HG03060 (cell line): ENCODE data around the gene TNFRSF11A.

Experiments used
- ATAC-seq: cut with Tn5 transposase; IDR thresholded peaks from one replicate; pipeline ENCODE4 v1.9.1; 2021; ENCODE audit warnings: low read depth, moderate number of reproducible peaks; ENCODE audit not compliant: unreplicated experiment

Gene TNFRSF11A

DNA sequence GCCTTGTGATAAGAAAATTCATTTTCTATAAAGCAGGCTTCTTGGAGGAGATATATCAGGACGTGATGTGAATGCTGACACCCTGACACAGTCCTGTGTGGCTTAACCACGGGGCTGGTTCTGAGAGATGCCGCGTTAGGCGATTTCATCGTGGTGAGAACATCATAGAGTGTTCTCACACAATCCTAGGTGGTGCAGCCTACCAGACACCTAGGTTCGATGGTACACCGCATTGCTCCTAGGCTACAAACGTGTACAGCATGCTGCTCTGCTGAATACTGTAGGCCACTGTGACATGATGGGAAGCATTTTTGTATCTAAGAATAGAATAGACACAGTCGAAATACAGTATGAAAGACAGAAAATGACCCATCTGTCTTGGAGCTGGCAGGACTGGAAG, 82.5 kb downstream of the TNFRSF11A start:
- no peak for ATAC-seq

DNA sequence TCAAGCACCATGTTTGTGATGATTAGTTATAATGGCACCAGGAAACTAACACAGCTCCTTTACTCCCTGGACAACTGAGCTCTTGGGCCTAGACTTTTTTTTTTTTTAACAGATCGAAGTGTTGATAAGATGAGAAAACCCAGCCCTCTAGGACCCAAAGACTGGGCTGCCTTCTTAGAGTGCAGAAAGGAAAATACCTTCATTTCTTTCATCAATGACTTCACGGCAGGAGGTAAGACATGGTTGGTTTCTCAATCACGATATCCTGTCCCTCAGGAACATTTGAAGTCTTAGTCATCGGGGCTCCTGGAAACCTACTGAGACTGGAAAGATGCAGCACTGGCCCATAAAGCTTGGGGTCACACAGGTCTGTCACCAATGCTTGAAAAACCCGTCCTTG, 84.7 kb downstream of the TNFRSF11A start:
- ATAC-seq = no peak

GRCh38 chr18:62412231-62412979, 87.3 kb downstream of the TNFRSF11A start:
- no peak for ATAC-seq

DNA sequence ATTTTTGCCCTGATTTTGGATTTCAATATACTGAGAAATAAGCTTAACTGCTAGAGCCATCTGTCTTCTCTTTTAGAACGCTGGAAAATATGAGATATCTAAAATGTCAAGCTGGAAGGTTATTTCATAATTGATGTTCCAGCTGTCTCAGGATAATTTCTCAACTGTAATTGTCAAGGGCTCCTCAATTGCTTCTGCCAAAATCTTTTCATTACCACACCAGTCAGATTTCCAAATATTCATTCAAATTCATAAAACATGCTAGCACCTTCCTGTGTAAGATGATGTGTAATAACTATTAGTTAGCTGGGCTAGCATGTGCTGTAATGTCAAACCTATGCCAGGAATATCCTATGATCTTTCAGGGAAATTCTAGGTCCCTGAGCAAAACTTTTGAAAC, 88.1 kb downstream of the TNFRSF11A start:
- no peak for ATAC-seq

GRCh38 chr18:62418258-62418657, 93.1 kb downstream of the TNFRSF11A start:
- no peak for ATAC-seq

DNA sequence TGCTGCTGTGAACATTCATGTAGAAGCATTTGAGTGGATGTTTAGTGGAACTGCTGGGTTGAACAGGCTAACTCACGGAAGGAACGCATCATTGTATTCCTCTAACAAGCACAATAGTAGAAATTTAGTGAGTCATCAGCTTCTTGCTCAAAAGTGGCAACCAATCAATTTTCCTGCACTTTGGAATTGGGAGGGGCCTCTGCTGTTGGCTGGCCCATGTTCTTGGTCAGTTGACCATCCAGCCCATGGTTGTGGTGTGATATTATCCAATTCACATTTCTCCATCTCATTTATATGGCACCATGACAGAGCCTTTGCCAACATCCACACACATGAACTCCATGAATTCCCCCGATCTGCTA, 95.0 kb downstream of the TNFRSF11A start:
- no peak for ATAC-seq

DNA sequence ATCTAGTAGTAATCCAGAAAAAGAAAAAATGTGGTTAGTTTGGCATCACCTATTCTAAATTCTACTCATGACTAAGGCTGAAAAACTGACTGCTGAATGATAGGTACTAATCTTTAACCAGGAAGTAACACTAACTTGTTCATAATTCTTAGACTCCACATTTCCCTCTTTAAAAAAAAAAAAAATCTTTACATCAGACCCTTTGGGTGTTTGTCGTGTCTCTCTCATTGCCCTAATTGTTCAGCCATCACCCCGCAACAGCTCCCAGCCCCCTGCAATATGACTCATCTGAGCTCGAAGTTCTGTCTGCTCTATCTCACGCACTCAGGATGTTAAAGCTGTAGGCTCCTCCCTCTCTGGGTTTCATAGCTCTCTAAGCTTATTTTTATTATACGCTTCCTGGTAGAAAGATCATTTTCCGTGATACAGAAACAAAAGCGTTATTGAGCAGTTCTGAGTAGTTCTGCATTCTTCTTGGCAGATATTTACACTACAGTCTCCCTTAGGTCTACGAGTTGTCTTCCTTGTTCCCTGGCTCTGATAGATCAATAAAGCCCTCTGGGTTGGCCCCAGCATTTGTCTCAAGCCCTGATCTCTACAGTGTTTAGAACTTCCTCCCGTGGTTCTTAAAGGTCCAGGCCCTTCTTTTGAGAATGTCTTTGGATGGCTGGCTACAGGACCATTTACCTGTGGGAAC, 95.6 kb downstream of the TNFRSF11A start:
- ATAC-seq = peak; percentile 81

DNA sequence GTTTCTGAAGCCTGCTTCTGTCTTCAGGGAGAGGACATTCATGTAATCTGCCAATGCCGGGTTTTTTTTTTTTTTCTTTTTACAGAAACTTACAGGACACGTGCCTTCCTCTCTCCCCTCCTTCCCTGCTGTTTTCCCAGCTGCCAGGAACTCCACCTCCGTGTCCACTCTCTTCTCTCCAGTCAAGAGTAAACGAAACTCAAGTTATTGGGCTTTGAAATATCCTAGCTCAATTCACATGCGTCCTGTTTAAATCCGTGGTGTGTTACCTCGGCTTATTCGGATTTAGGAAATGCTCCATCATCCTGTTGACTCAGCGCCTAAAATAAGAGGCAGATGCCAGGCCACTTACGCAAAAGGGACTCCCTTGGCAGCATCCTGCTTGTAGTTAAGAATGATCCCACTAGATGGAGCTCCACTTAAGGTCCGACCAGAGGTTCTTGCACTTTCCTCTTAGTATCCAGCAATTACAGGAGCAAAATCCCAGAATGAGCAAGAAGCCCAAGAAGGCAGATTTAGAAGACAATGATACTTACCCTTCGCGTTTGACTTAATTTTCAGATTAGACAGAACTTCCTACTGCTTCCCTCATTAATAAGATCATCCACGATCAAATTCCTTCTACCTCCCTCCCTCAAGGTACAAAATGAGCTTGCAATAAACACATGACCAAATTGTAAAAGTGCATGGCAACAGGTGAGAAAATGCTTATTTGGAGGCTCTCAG, 100.5 kb downstream of the TNFRSF11A start:
- no peak for ATAC-seq

- no peak for ATAC-seq
These were observed 101.0 kb downstream of the TNFRSF11A start for GRCh38 chr18:62426191-62426488.

DNA sequence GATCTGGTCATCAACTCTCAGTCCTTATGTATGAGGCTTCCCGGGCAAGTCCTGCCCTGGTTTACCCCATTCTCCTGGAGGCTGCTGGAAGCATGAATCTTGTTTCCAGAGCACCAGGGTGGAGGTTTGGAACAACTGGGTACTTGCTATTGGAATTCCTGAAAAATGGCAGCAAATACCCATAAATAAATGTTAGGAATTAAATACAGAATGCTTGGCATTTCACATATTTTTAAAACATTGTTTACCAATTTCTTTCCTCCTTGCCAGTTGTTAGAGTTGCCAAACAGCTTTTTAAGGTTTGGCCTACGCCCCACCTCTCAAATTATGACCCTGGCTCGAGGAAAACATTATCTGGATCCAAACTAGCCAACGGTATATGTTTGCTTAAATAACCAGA, 107.1 kb downstream of the TNFRSF11A start:
- no peak for ATAC-seq

DNA sequence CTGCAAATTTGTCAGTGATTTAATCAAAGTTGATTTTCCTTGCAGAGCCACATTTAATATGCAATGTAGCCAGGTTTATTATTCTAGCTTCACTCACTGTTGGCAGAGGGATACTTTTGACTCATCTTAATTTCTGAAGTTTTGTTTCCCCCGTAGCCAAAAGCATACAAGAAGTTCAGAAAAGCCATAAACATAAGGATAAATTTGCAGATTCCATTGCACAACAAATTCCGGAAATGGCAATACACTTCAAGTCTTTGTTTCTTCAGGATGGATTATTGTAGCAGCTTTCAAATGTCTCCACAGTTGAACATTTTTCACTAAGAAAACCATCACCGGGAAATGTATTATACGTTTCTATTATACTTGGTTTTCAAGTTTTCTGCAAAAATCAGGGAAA, 109.7 kb downstream of the TNFRSF11A start:
- no peak for ATAC-seq

DNA sequence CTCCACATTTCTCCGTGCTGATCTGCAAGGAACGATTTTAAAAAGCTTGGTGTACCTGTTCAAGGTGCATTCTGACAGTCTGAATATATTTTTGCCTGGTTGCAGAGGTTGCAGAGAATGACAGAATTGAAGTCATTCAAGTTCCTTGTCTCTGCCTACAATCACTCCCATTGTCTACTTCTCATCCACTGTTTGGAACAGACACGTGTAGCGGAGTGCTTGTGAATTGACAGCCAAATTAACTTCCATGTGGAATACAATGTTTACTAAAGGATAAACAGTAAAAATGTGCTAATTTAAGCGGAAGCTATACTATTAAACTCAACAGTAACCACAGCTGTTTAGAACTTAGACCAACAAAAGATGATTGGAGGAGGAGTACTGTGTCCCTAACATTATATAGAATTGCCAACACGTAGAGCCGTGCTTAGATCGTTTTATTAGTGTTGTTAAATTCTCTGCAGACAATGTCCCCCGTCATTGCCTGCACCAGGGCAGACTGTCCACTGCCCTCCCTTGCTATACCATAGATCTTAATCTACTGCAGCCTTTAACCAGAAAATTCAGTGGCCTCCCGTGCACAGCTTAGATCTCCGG, 110.4 kb downstream of the TNFRSF11A start:
- ATAC-seq = no peak

DNA sequence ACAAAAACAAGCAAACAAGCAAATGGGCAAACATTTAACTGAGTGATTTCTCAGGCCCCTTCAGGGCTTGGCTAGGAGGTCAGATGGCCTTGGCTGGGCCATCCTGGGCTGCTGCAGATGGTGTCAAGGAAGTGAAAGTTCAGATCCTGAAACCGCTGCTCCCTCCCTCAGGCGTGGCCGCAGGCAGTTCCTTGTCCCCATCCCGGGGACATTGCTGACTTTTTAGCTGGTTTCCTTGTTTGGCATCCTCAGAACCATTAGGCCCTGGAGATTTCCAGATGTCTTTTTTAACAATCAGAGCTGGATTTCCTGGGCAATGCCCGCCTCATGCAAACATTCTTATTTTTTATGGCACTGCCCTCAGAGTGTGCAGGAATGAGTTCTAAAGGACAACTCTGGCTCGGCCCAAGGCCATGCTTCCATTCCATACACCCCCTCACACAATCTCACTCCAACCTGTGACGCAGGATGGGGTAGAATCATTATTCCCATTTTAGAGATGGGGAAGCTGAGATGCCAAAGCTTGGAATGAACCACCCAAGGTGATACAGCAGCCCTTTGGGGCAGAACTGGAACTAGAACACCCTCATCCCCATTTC, 111.6 kb downstream of the TNFRSF11A start:
- no peak for ATAC-seq

GRCh38 chr18:62437235-62438017, 112.3 kb downstream of the TNFRSF11A start:
- ATAC-seq = no peak

- ATAC-seq = no peak
These were observed 112.9 kb downstream of the TNFRSF11A start for GRCh38 chr18:62438018-62438329.

DNA sequence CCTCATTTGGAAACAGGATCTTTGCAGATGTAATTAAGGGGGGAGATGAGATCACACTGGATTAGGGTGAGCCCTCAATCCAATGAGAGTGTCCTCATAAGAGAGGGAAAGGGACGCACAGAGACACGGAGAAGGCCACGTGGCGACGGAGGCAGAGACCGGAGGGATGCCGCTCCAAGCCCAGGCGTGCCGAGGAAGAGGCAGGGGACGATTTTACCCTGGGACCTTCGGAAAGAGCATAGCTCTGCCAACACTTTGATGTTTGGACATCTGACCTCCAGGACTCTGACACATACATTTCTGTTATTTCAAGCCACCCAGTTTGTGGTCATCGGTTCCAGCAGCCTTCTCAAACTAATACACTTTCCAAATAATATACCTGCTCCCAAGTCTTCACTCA, 113.3 kb downstream of the TNFRSF11A start:
- no peak for ATAC-seq

GRCh38 chr18:62438866-62439265, 113.8 kb downstream of the TNFRSF11A start:
- ATAC-seq = no peak
